Mucosa of gallbladder (tissue), 1 donor: ENCODE results near the gene CCNI2. TPM values are rescaled to one million over a fixed set of nuclear protein-coding genes. Genes with fewer than 3 reads are reported as not detected.
"Not testable (repeated sequence)": the region's sequence is repeated elsewhere in the genome, so short reads cannot be mapped to it uniquely, and the experiment has no call there.

Source experiments
- DNase-seq: peaks from one replicate; pipeline ENCODE4 v3.0.0-alpha.2; 2020; ENCODE audit warnings: low spot score
- total RNA-seq: library from RNA; stranded (reverse); gene quantifications from one replicate; pipeline ENCODE4 v1.2.1, GENCODE V29; 2021
- donor health status: DM: no; HTN: no; CAD: no.

The CCNI2 gene
- total RNA-seq, 1 donor from 2014 or later = 8.4 TPM

DNA sequence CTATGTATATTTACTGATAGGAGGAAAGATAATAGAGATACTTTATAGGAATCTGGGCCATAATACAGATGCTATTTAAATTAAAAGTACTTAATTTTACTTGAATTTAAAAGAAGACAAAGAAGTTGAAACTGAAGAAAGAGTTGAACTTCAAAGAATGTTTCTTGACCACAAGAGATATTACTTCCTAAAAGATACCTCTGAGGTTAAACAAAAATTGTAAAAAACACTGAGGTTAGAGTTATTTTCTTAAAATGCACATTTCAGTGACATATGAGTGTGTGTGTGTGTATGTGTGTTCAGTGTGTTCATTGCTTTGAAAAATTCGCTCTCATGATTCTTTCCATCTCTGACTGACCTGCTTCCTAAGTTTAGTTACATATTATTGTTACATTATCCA is 33.4 kb downstream of the CCNI2 start:
- no peak for DNase-seq

DNA sequence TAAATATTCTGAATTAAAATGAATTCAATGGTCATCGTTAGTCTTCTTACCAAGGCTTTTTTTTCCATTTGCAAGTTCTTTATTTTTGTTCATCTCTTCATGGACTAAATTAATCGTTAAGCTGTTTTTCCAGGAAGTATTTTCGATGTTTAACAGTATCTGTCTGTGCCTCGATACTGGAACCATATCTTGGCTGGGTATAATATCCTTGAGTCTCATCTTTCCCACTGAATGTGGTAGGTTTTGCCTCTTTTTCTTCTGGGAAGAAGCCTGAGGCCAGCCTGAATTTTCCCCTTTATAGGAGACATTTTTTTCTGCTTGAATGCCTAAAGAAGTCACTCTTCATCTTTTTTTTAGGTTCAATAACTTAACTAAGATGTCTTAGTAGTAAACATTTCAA is 33.8 kb downstream of the CCNI2 start:
- DNase-seq = no peak

DNA sequence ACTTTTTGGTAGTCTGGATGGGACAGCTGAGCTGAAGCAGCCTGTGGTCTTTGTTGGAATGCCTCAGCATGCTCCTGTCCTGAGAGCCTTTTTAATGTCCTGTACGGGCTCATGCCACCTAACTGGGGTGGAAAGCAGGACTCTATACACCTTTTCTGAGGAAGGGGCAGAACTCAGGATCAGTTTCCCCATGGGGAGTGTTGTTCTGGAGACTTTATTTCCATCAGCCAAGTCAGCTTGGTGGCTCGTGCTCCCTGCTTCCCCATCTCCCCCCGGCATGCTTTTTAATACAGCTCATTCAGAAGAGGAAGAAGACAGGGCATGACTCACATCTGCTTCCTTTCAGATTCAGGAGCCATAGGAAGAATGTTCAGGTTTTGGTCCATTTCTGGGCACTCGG is 34.9 kb downstream of the CCNI2 start:
- DNase-seq = no peak

DNA sequence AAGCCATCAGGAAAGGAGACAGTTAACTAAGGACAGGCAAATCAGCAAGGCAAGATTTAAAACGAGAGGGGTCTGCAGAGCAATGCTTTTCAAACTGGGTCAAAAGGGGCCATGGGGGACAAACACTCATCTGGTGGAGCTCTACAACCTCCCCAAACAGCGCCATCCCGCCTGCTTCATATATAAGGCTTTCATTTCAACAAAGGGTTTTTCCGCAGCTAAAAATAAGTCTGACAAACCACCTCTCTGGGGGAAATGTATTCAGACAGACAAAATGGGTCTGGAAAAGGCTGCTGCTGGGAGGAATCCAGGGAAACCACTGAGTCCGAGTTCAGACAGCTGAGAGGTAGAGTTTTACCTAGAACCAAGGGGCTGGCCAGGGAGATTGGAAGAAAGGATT is 38.1 kb downstream of the CCNI2 start:
- DNase-seq = no peak

DNA sequence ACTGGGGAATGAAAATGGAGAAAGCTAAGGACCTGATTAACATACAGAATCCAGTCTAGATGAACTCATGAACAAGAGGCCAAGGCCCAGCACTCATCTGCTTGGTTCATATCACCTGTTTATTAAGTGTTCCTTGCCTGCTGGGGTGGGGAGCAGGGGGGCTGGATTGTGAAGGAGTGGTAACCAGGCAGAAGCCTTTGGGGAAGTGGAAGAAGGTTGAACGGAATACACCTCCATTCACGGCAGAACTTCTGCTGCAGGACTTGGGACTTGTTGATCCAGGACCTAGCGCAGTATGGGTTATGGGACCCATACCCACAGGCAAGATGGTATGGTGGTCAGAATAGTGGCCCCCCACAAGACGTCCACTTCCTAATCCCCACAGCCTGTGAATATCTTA is 38.6 kb downstream of the CCNI2 start:
- DNase-seq = no peak

DNA sequence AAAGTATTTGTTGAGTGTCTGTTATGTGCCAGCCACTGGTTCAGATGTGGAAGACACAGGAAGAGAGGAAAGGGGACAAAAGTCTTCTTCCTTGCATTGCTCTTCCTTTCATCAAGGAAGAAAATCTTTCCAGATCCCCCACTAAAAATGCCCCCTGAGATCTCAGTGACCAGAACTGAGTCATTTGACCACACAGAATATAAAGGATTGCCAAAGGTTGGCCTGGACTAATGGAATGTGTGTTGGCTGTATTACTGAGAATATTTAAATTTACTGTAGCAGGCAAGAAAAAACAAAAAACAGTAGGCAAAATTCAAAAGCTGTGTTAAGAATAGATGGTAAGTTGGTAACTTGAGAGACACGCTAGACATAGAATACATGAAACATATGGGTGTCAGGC is 39.9 kb downstream of the CCNI2 start:
- DNase-seq = no peak

DNA sequence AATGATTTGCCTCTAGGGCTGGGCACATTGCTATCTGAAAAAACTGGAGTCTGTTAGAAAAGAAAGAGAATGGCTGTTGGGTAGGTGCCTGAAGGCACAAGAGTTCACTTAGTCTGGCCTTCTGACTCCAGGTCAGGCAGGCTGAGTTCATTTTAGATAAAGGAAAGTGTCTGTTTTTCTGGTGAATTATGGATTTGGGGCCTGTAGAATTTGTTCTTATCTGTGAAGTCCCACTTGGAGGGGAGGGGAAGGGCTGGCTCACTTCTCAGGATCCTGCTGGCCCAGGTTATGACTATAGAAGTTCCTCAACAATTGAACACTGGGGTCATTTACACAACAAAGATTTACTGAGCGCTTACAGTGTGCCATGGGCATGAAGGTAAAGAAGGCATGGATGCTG is 41.3 kb downstream of the CCNI2 start:
- no peak for DNase-seq

DNA sequence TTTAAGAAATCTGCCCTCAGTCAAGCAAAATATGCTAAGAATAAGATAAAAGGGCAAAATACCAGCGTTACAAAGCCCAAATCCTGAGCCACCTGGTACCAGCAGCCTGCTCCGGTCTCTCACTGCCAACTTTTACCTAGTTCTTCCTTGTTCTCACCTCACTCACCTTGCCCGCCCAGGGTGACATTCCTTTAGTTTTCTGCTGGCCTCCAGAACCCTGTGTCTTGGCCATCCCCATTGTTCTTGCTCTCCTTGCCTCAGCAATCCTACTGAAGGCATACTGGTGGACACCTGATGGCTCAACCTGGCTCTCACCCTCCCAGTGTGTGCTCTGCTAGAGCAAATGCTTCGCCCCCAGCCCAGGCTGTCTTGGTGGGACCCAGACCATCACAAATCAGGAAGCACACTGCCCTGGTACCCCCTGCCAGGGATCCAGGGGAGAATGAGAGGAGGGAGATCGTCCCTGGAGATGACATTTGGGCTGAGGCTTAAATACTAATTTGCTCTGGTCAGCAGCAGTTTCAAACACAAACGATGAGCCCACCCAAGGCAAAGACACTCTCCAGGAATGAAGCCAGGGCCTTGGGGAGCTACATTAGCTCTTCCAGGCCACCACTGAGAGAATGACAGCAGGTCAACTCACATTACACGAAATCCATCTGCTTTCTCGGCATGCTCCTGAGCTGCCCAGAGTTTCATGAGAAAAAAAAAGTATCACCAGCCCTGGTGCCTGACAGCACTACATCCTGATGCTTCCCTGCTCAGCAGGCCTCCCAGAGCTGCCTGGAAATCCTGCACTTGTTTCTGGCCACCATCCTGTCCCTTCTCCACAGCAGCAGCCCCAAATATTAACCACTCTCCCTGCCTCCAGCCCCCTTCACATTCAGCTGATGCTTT is 42.0 kb downstream of the CCNI2 start:
- no peak for DNase-seq

DNA sequence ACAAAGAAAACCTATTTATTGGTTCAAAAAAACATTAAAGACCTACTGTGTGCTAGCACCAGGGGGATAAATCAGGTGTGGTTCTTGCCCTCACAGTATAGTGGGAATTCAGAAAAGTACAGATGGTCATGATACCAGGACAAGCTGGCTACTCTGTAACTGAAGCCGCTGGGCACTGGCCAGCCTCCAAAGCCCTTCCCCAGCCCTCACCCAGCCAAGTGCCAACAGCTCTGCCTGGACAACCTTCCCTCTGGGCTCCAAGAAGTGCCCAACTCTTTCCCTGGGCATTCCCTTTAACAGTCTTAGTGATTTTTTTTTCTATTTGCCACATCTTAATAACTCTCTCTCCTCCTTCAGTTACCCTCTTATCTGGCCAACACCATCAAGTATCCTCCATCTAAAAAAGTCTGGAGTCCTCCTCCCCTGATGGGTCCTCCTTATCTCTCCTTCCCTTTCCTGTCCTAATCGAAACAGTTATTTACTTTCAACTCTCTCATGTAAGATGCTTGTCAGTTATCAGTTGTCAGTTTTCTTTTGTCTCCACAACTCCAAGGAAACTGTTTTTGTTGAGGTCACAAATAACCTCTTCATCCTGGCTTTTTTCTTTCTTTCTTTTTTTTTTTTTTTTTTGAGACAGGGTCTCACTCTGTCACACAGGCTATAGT is 43.1 kb downstream of the CCNI2 start:
- DNase-seq = peak; percentile 57

DNA sequence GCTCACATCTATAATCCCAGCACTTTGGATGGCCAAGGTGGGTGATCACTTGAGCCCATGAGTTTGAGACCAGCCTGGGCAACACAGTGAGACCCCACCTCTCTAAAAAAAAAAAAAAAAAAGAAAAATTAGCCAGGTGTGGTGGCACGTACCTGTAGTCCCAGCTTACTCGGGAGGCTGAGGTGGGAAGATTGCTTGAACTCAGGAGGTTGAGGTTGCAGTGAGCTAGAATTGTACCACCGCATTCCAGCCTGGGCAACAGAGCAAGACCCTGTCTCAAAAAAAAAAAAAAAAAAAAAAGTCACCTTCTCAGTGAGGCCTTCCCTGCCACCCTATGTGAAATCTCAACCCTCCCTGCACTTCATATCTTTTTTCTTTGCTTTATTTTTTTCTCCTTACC is 43.8 kb downstream of the CCNI2 start:
- DNase-seq = no peak

DNA sequence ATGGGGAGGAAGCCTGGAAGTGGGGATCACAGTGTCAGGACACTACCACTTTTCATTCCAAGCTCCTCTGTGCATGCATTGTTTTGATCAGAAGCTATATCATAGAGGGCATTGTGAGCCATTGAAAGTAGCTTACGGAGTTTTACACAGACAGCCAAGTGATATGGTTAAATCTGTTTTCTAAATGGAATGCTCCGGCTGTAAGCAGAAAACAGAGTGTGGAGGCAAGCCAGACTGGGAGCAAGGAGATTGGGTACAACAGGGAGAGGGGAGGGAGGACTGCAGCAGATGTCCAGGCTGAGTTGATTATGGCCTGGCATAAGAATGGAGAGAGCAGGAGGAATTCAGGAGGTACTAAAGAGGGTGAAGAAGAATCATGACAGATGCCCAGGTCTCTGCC is 50.4 kb downstream of the CCNI2 start:
- no peak for DNase-seq

DNA sequence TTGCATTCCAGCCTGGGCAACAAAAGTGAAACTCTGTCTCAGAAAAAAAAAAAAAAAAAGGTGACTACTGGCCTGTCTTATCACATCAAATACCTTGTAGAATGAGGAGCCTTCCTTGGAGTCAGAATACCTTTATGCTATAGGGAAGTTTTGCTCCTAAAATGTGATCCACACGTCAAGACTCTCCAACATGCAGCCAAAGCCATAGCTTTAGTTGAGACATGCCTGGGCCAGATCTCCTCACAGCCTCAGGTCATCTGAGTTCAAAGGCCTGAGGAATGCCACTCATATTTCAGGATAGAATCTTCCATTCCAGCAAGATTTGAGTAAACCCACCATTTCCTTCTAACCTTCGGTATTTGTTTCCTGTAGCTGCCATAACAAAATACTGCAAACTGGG is 52.2 kb downstream of the CCNI2 start:
- DNase-seq = no peak

DNA sequence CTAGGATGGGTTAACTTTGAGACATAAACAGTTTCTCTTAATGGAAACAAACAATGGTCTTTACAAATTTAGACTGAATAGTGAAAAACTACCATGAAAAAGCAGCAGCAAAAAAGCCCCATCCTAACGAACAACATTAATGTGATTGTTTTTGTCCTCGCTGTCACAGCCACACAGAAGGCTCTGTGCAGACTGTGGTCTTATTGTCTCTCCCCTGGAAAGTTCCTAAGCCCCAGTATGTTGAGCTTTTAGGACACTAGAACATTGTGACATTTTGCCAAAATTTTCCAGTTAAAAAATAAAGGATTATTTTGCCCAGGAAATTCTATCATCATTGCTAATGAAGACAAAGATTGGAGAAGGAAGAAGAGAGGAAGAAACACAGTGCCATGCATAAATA is 53.3 kb downstream of the CCNI2 start:
- DNase-seq = no peak

DNA sequence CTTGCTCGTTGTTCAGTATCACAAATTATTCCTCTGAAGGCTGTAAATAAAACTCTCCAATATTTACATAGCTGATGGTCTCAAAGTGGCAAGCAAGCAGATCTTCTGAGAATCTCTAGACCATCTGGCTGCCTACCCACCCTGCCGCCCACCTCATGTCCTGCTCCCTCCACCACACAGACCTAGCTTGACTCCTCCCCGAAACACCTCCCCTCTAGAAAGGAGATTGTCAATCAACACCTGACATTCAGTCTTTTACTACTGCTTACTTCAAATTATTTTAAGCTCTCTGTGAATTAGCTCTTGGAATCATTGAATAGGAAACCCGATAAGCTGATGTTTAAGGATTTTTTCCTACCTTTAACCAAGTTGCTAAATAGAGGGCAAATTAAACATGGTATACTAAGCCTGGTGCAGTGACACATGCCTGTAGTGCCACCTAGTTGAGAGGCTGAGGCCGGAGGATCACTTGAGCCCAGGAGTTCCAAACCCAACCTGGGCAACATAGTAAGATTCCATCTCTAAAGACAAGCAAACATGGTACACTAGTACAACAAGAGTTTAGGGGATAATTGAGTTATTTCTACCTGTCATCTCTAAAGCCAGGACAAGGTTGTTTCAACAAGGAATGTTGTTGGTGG is 54.9 kb downstream of the CCNI2 start:
- no peak for DNase-seq

DNA sequence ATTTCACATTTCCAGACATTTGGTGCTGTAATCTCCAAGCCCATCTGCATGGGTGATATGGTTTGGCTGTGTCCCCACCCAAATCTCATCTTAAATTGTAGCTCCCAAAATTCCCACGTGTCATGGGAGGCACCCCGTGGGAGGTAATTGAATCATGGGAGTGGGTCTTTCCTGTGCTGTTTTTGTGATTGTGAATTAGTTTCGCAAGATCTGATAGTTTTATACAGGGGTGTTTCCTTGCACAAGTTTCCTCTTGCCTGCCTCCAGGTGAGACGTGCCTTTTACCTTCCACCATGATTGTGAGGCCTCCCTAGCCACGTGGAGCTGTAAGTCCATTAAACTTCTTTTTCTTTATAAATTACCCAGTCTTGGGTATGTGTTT is 55.5 kb downstream of the CCNI2 start:
- not testable (repeated sequence) for DNase-seq

Other genes with a start within 250 kb of the CCNI2 start
- gene IL5, start 203.9 kb upstream of the CCNI2 start, total RNA-seq = not detected
- gene RAD50, start 190.4 kb upstream of the CCNI2 start, total RNA-seq = 37.3 TPM
- gene IL13, start 89.3 kb upstream of the CCNI2 start, total RNA-seq = not detected
- not detected for gene IL4, start 73.4 kb upstream of the CCNI2 start, total RNA-seq
- 15.5 TPM for gene KIF3A, start 9.9 kb upstream of the CCNI2 start, total RNA-seq
- 63.9 TPM for gene SEPTIN8, start 29.8 kb downstream of the CCNI2 start, total RNA-seq
- gene SOWAHA, start 65.9 kb downstream of the CCNI2 start, total RNA-seq = 22.2 TPM
- 96.1 TPM for gene SHROOM1, start 83.2 kb downstream of the CCNI2 start, total RNA-seq
- gene GDF9, start 119.0 kb downstream of the CCNI2 start, total RNA-seq = 0.09 TPM
- gene UQCRQ, start 119.2 kb downstream of the CCNI2 start, total RNA-seq = 625 TPM
- gene LEAP2, start 126.2 kb downstream of the CCNI2 start, total RNA-seq = 42.4 TPM
- gene AFF4, start 216.2 kb downstream of the CCNI2 start, total RNA-seq = 87.7 TPM